GM21381 (cell line): Measurements from ENCODE around the gene RASSF8.

Source experiments
- ATAC-seq: cut with Tn5 transposase; IDR thresholded peaks from one replicate; pipeline ENCODE4 v1.9.1; 2021; ENCODE audit warnings: mild to moderate bottlenecking, moderate library complexity; ENCODE audit not compliant: unreplicated experiment

The RASSF8 gene

GRCh38 chr12:25992026-25992782, 33.7 kb downstream of the RASSF8 start:
- no peak for ATAC-seq

- ATAC-seq, result no peak
These were observed 35.6 kb downstream of the RASSF8 start for GRCh38 chr12:25993901-25994651.

- ATAC-seq, result no peak
These were observed 36.6 kb downstream of the RASSF8 start for GRCh38 chr12:25994901-25995625.

- no peak for ATAC-seq
These were observed 37.4 kb downstream of the RASSF8 start for GRCh38 chr12:25995906-25996305.

- no peak for ATAC-seq
These were observed 38.2 kb downstream of the RASSF8 start for GRCh38 chr12:25996677-25997076.

GRCh38 chr12:25997201-25997963, 38.9 kb downstream of the RASSF8 start:
- no peak for ATAC-seq

- ATAC-seq, result no peak
These were observed 42.4 kb downstream of the RASSF8 start for GRCh38 chr12:26000898-26001297.

- ATAC-seq, result no peak
These were observed 43.0 kb downstream of the RASSF8 start for GRCh38 chr12:26001530-26001929.

GRCh38 chr12:26003065-26003464, 44.6 kb downstream of the RASSF8 start:
- ATAC-seq, result no peak

GRCh38 chr12:26007566-26007965, 49.1 kb downstream of the RASSF8 start:
- ATAC-seq, result no peak

- no peak for ATAC-seq
These were observed 51.1 kb downstream of the RASSF8 start for GRCh38 chr12:26009593-26009992.

- no peak for ATAC-seq
These were observed 51.9 kb downstream of the RASSF8 start for GRCh38 chr12:26010293-26010821.

- no peak for ATAC-seq
These were observed 52.6 kb downstream of the RASSF8 start for GRCh38 chr12:26011099-26011498.

- ATAC-seq, result no peak
These were observed 55.6 kb downstream of the RASSF8 start for GRCh38 chr12:26014085-26014484.

GRCh38 chr12:26016516-26016915, 58.0 kb downstream of the RASSF8 start:
- ATAC-seq, result no peak

GRCh38 chr12:26017484-26018211, 59.2 kb downstream of the RASSF8 start:
- ATAC-seq, result no peak

- no peak for ATAC-seq
These were observed 60.4 kb downstream of the RASSF8 start for GRCh38 chr12:26018926-26019325.

- no peak for ATAC-seq
These were observed 63.1 kb downstream of the RASSF8 start for GRCh38 chr12:26021534-26021933.

- no peak for ATAC-seq
These were observed 63.6 kb downstream of the RASSF8 start for GRCh38 chr12:26022043-26022442.

- no peak for ATAC-seq
These were observed 68.2 kb downstream of the RASSF8 start for GRCh38 chr12:26026713-26027112.
